ENCODE measurements around the gene MOK.

GRCh38 chr14:102213470-102213869 lies 91.5 kb downstream of the MOK start:
- TF ChIP-seq EZH2 (optimal IDR thresholded peaks at IDR 0.05; ENCODE audit: low read depth, low read length) (no peak), CTCF (IDR thresholded peaks at IDR 0.05; ENCODE audit: low read length) (no peak), EZH2phosphoT487 (IDR thresholded peaks at IDR 0.05; ENCODE audit: low read length) (no peak)

Measured in MM.1S (cell line).